OCI-M2 (cell line): ENCODE measurements around the gene SEPHS2.
"Not testable (repeated sequence)": the region's sequence is repeated elsewhere in the genome, so short reads cannot be mapped to it uniquely, and the experiment has no call there.

ENCODE experiments used
- DNase-seq: peaks from one replicate; lab custom pipeline; 2025; ENCODE audit not compliant: unreplicated experiment; lab: John Stamatoyannopoulos, UW

Gene SEPHS2

DNA sequence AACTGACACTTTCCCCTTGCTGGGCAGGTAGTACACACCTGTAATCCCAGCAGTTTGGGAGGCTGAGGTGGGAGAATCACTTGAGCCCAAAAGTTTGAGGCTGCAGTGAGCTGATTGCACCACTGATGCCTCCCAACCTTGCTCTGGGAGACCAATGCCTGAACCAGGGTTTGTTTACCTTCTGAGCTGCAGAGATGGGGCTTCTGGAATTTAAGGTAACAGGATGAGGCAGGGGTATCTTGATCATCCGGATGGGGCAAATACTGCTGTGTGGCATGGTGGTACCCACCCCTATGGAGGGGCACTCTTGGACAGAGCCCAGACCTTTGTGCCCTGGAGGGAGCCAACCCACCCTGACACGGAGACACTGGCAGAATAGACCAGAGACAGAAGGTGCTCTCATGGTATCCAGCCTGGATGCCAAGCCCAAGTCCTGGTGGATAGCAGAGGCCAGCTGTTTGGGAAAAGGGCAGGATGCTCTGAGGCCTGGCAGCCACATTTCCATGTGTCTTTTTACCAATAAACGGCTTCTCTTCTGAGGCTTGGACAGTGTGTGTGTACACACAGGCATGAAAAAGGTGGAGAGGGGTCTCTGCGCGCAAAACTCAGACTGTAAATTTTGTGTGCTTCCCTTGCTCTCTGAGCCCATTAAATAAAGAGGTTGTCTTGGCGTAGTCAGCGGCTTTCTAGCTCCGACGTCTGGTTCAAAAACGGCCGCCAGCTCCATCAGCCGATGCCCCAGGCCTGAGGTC lies 46.1 kb downstream of the SEPHS2 start:
- DNase-seq, result no peak

DNA sequence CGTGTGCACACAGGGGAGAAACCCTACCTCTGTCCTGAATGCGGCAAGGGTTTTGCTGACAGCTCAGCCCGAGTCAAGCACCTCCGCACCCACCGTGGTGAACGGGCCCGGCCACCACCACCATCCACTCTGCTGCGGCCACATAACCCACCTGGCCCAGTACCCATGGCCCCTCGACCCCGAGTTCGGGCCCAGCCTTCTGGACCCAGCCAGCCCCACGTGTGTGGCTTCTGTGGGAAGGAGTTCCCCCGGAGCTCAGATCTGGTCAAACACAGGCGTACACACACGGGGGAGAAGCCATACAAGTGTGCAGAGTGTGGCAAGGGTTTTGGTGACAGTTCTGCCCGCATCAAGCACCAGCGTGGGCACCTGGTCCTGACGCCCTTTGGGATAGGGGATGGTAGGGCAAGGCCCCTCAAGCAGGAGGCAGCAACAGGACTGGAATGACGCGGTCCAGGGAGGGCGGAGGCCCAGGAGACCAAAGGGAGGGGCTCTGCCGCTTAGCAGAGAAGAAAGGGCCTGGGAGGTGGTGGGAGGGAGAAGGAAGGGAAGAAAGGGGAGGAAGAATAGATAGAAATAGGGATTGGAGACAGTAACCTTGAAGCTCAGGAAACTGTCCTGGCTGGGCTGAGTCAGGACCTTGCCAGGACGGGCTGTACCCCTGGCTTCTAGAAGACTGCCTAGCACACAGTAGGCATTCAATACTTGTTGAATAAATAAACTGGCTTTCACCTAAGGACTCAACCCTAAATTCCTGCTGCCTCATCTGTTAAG lies 46.8 kb downstream of the SEPHS2 start:
- no peak for DNase-seq

DNA sequence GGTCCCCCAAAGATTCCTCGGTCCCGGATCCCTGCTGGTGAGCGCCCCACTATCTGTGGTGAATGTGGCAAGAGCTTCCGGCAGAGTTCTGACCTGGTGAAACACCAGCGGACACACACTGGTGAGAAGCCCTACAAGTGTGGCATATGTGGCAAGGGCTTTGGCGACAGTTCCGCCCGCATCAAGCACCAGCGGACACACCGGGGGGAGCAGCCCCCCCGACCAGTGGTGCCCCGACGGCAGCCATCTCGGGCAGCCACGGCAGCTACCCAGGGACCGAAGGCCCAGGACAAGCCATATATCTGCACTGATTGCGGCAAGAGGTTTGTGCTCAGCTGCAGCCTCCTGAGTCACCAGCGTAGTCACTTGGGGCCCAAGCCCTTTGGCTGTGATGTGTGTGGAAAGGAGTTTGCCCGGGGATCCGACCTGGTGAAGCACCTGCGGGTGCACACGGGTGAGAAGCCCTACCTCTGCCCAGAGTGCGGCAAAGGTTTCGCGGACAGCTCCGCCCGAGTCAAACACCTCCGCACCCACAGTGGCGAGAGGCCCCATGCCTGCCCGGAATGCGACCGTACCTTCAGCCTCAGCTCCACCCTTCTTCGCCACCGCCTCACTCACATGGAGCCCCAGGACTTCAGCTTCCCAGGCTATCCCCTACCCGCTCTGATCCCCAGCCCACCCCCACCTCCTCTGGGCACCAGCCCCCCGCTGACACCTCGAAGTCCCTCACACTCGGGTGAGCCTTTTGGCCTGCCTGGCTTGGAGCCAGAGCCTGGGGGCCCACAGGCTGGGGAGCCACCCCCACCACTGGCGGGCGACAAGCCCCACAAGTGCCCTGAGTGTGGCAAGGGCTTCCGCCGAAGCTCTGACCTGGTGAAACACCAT lies 47.7 kb downstream of the SEPHS2 start:
- DNase-seq, result no peak

DNA sequence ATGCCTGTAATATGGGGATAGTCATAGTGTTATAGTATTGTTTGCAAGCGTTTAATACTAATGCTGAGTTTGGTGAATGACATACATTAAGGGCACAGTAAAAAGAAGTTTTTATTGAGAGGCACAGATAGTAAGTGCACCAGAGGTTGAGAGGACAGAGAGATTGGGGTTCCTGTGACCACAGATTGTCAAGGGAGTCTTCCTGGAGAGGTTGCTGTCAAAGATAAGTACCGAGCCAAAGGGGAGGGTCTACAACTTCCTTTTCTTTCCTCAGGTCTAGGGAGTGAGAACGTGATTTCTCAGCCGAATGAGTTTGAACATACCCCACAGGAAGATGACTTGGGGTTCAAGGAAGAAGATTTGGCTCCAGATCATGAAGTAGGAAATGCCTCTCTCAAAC lies 48.6 kb downstream of the SEPHS2 start:
- DNase-seq, result no peak

DNA sequence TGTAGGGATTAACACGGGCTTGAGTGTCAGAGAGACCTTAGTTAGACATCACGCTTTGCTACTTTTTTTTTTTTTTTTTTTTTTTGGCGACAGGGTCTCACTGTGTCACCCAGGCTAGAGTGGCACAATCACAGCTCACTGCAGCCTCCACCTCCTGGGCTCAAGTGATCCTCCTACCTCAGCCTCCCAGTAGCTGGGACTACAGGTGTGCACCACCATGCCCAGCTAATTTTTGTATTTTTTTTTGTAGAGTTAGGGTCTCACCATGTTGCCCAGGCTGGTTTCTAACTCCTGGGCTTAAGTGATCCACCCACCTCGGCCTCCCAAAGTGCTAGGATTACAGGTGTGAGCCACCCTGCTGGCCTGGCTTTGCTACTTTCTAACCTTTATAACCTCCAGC lies 49.0 kb downstream of the SEPHS2 start:
- not testable (repeated sequence) for DNase-seq

DNA sequence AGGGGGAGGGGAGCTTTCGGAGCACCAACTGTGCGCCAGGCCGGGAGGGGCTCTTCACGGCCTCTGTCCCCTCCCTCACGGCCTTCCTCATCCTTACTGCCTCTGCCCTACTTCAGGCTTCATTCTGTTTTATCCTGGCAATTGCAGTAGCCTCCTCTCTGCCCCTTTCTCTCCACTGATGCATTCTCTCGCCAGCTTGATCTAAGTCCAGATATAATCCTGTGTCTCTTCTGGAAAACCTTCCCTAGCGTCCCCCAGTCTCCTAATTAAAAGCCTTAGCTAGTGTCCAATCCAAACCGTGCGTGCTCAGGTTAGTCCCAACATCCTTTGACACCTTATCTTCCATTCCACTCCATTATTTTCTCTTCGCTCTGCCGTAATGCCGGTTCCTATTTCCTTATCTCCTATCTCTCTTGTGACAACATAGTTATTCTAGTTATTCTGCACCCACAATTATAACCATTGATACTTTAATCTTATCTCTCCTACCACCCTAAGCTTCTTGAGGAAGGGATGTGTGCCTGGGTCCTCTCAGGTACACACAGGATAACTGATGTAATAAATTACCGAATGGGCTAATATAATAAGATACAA lies 49.6 kb downstream of the SEPHS2 start:
- no peak for DNase-seq

DNA sequence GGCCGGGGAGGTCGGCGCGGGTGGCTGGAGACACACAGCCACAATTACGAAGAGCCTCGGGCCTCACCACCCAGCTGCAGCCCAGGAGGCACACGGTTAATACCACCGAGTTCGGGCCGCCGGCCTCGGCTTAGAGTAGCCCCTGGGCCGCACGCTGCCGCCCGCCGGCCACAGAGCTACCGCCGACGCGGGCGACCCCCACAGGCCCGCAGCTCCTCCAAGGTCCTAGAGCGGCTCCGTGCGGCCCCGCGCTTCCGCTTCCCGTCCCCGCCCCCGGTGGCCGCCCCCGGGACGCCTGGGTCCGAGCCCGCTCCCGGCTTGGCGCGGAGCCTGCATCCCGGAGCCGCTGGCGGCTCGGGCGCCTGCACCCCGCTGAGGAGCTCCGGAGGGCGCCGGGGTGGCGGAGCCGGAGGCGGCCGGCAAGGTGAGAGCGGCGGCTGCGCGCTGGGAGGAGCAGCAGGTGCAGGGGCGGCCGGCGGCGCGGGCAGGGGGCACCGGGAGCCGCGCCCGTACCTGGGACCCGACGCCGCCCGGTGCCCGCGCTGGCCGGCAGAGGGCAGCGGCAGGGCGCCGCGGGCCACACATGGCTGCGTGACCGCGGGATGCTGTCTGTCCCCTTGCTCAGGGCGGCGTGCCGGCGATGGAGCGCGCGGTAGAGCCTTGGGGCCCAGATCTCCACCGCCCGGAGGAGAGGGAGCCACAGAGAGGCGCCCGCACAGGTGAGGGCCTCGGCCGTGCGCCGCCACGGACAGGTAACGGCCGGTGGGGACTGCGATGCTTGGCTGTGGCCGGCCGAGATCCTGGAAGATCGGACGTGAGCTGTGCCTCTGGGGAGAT lies 50.3 kb downstream of the SEPHS2 start, which contains the start of gene ZNF48:
Gene ZNF48 (plus strand): TSS at position 266 of the 837 bp plus-strand sequence. CDS start 375 bp downstream, at position 641.
- DNase-seq, result no peak

DNA sequence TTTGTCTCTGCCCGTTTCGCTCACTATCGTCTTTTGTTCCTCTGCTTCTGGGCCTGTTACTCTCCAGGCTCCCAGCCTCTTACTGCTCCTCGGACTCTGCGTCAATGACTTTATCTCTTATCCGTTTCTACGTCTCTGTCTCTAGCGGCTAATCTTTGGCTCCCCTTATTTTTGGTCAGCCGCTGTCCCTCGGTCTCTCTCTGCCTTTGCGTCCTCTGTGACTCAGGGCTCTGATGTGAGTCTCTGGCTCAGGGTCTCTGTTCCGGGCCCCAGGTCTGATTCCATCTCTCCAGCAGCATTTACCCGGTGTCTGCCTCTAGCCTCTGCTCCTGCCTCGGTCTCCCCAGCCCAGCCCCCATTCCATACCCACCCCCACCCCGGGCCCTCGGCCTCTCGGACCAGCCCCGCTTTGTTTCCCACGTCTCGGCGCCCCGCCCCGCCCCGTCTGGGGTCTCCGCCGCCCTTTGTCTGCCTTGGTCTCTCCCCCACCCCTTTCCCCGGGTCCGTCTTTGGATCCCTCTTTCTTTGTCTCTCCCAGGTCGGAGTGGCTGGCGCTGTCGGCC lies 51.0 kb downstream of the SEPHS2 start:
- DNase-seq, result no peak
